Measurements from ENCODE around the gene DGKD.

Gene DGKD

GRCh38 chr2:233481368-233482142, 127.3 kb downstream of the DGKD start:
- no peak for DNase-seq

- no peak for DNase-seq
Observed at GRCh38 chr2:233482616-233483015, 128.3 kb downstream of the DGKD start.

GRCh38 chr2:233485726-233486125, 131.4 kb downstream of the DGKD start:
- DNase-seq = no peak

GRCh38 chr2:233486357-233486756, 132.1 kb downstream of the DGKD start:
- no peak for DNase-seq

- no peak for DNase-seq
Observed at GRCh38 chr2:233486778-233487552, 132.7 kb downstream of the DGKD start.

- no peak for DNase-seq
Observed at GRCh38 chr2:233487748-233488345, 133.6 kb downstream of the DGKD start.

- no peak for DNase-seq
Observed at GRCh38 chr2:233489143-233489542, 134.8 kb downstream of the DGKD start.

- no peak for DNase-seq
Observed at GRCh38 chr2:233489666-233490065, 135.4 kb downstream of the DGKD start.

- no peak for DNase-seq
Observed at GRCh38 chr2:233490831-233491230, 136.5 kb downstream of the DGKD start.

GRCh38 chr2:233491326-233491725, 137.0 kb downstream of the DGKD start:
- no peak for DNase-seq

- no peak for DNase-seq
Observed at GRCh38 chr2:233492078-233492477, 137.8 kb downstream of the DGKD start.

GRCh38 chr2:233492751-233493150, 138.5 kb downstream of the DGKD start:
- no peak for DNase-seq

- no peak for DNase-seq
Observed at GRCh38 chr2:233495503-233496496, 141.5 kb downstream of the DGKD start.

- no peak for DNase-seq
Observed at GRCh38 chr2:233497692-233498091, 143.4 kb downstream of the DGKD start.

- no peak for DNase-seq
Observed at GRCh38 chr2:233498126-233498525, 143.8 kb downstream of the DGKD start.

GRCh38 chr2:233499928-233500327, 145.6 kb downstream of the DGKD start:
- no peak for DNase-seq

- no peak for DNase-seq
Observed at GRCh38 chr2:233501198-233502076, 147.1 kb downstream of the DGKD start.

GRCh38 chr2:233503481-233503880, 149.2 kb downstream of the DGKD start:
- no peak for DNase-seq

GRCh38 chr2:233503947-233504637, 149.8 kb downstream of the DGKD start:
- no peak for DNase-seq

GRCh38 chr2:233513953-233514655, 159.8 kb downstream of the DGKD start:
- DNase-seq = no peak
